HTR-8/SVneo (cell line): ENCODE results near the gene TRPV4.

Source experiments
- DNase-seq: peaks from one replicate; pipeline ENCODE4 v3.0.0; 2011; ENCODE audit warnings: low spot score, mixed read lengths; ENCODE audit not compliant: insufficient read length
- FAIRE-seq: peaks from 2 replicates; lab custom pipeline; 2011; peaks lifted over from hg19 to GRCh38; lab: Jason Lieb, UNC

The TRPV4 gene

DNA sequence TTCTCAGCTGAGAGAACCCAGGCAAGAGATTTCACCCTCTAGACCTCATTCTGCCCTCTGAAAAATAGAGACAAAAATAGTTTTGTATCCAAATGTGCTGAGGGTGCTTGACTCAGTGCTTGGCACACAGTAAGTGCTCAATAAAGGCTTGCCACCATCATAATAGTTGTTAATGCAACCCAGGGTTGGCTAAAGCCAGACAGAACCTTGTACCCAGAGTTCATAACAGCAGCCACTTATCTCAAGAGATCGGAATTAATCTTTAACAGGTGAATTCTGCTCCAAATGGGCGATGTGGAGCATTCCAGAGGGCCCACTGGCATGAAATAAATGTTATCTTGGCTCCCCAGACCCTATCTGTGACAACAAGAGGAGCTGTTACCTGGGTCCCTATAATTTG lies 2.9 kb downstream of the TRPV4 start:
- no peak for DNase-seq
- no peak for FAIRE-seq

DNA sequence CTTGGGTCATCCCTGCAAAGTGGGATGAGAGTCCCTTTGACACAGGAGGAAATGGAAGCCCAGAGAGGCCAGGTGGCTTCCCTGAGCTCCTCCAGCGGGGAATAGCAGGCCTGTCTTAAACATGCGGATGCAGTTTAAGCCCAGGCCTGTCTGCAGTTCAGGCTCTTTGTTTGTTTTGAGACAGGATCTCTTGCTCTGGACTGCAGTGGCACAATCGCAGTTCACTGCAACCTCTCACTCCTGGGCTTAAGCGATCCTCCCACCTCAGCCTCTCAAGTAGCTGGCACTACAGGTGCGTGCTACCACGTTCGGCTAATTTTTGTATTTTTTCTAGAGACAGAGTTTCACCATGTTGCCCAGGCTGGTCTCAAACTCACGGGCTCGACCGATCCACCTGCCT lies 3.5 kb downstream of the TRPV4 start:
- FAIRE-seq: no peak
- no peak for DNase-seq

DNA sequence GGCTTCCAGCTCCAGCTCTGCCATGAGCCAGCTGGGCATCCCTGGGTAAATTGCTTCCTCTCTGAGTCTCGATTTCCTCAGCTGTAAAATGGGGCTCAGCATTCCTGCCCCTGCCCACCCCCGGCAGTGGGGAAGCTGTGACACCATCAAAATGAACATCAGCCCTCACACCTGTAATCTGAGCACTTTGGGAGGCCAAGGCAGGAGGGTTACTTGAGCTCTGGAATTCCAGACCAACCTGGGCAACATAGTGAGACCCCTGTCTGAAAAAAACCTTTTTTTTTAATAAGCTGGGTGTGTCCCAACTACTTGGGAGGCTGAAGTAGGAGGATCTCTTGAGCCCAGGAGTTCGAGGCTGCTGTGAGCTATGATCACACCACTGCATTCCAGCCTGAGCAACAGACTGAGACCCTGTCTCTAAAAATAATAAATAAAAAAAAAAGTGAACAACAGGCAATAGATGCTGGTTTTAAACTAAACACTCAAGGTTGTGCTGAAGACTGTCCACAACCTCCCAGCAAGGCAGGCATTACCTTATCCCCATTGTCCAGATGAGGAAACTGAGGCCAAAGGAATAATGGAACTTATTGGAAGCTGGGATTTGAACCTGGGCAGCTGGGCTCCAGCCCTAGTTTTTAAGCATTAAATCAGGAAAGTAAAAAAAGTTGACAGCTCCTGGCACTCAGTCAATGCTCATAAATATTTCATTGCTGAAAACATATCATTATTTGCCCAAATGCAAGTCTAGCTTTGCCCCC lies 4.3 kb downstream of the TRPV4 start:
- DNase-seq (no peak), FAIRE-seq (no peak)

DNA sequence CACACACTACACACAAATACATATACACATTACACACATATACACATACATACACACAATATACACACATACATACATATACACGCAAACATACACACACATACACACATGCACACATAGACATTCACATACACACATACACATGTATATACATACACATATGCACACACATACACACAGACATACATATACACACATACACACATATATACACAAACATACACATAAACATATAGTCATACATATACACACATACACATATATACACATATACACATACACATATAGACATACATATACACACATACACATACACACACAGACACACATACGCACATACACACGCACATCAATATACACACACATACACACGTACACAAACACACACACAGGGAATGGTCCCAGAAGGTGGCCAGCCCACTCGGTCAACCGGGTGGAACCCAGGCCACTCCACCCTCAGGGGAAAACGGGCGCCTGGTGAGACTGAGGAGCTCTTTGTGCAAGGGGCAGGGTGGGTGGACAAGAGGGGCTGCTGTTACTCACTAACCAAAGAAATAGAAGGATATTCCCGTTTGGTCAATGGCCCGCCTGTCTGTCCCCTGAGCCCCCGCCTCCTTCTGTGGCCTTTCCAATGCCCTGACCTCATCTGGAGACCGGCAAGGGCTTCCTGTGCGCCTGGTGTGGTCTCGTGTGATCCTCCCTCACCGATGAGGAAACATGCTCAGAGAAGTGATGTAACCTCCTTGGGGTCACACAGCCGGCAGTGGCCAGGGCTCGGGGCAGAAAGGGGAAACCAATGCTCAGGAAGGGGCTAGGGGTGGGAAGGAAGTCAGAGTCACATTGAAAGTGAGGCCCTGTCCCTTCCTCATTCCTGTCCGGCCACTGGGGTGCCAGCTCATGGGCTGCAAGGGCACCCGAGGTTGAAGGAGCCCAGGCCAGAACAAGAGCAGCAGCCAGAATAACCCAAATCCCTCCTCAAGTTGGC lies 5.3 kb downstream of the TRPV4 start:
- FAIRE-seq: peak; percentile 97

DNA sequence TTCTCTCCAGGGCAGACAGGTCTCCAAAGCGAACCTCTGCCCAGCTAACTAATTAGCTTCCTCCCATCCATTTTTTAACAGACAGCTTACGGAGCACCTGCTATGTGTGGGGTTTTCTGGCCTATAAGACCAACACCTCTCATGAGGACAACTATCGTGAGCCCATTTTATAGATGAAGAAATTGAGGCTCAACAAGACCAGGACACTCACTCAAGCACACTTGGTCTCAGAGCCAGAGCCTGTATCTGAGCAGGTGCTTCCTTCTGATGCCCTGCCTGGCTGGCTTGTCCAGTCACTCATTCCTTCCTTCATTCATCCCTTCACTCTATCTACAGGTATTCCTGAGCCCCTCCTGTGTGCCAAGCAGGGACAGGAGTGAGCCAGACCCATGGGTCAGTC lies 6.1 kb downstream of the TRPV4 start:
- DNase-seq (no peak), FAIRE-seq (no peak)

More for the DNA sequence above, 5.3 kb downstream of the TRPV4 start:
- DNase-seq: no peak

DNA sequence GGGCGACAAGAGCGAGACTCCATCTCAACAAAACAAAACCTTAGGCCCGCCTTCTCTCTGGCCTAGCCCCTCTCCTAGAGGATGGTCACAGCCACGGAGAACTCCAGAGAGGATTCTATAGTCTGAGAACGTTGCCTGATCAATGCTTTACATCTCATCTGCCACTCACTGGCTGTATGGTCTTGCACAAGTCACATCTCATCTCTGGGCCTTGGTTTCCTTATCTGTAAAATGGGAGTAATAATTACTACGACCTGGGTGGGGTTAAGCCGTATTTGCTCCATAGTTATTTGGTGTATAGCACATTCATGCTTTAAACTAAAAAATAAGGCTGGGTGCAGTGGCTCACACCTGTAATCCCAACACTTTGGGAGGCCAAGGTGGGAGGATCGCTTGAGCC lies 8.5 kb downstream of the TRPV4 start:
- FAIRE-seq: no peak
- no peak for DNase-seq

DNA sequence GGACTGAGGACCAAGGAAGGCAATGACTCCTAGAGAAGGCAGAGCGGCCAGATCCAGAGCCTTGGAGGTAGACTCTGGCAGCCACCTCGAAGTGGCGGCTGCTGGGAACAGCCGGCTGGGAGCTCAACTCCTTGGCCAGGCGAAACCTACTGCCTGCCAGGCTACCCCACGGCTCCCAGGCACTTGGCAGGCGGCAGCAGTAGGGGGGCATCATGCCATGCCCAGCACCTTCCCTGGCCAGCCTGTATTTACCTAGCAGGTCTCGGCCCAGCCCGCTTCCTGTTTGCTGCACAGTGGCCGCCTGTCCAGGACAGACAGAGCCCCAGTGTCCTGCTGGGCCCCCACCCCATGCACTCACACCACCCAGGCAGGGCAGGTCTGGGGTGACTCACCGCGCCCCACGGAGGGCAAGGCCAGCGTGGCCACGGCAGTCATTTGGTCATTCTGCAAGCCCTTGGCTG lies 10.2 kb downstream of the TRPV4 start:
- FAIRE-seq (no peak), DNase-seq (no peak)

DNA sequence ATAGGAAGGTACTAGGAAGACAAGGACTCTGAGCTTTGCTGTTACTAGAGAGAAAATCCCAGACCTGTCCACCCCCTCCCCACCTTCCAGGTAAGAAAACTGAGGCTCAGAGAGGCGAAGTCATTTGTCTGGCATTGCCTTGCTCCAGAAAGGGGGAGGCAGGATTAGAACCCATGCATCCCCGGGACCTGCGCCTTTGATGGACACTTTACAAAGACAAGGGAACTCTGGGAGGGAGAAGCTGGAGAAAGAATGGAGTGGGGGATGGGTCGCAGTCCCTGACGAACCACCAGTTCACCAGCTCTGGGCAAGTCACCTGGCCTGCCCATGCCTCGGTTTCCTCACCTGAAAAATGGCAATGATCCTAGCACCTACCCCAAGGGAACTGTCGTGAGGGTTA lies 10.8 kb downstream of the TRPV4 start:
- DNase-seq (no peak), FAIRE-seq (no peak)

DNA sequence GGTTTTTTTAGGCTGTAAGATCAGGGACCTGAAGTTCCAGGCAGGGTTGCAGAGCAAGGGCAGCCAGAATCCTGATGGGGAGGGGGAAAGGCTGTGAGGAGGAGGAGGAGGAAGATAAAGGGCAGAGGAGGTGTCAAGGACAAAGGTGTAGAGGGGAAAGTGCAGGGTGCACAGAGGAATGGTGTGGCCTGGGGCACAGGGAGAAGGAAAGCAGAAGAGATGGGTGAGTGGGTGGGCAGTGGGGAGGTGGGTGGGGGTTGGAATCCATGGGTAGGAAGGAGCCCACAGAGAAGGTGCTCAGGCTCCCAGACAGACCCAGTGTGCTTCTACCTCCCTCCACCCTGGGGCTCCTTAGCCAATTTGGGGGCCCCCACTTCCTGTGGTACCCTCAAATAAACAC lies 11.2 kb downstream of the TRPV4 start:
- FAIRE-seq (no peak), DNase-seq (no peak)

DNA sequence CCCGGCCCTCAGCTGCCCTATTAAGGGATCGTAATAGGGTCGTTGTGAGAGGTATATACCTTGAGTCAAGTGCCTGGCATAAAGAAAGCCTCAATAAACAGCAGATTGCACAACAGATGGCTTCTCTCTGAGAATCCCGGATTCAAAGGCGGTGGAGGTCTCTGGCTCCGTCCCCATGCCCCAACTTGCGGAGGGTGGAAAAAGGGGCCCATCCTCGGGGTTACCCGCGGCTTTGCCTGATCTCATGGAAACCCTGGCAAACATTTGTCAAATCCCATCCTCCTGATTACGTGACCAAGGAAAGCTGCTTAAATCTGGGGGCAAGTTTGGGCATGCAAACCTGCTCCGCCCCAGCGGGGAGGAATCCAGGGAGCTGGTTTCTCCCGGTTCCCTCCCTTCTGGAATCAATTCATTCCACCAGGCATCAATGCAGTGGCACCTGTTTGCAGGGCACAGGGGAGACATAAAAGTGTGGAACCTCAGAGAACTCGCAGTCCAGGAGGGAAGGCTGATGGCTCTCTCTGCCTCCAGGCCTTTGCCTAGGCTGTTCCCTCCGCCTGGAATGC lies 12.3 kb downstream of the TRPV4 start:
- DNase-seq: peak; percentile 73
- no peak for FAIRE-seq

DNA sequence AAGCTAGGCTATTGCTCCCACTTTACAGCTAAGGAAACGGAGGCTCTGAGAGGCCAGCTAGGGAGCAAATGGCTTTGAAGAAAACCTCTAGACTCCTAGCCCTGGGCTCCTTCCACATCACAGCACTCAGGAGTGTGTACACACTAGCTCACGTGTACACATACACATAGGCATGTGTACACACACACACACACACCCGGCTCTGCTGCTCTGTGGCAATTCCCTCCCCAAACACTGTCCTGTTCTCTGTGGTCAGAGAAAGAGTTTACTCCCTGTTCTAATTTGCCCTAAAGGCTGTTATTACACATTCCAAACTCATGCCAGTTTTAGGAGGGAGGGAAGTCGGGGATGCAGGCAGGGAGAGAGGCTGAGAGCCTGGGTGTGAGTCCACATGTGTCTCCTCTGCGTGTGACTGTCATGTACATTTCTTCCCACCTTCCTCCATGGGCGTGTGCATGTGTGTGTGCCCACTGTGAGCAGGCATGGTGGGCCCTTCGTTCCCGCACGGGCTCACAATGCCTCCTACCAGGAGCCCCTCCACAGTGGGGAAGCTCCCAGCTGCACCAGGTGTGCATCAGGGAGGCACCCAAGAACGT lies 14.2 kb downstream of the TRPV4 start:
- DNase-seq: peak; percentile 65
- FAIRE-seq: peak; percentile 77

DNA sequence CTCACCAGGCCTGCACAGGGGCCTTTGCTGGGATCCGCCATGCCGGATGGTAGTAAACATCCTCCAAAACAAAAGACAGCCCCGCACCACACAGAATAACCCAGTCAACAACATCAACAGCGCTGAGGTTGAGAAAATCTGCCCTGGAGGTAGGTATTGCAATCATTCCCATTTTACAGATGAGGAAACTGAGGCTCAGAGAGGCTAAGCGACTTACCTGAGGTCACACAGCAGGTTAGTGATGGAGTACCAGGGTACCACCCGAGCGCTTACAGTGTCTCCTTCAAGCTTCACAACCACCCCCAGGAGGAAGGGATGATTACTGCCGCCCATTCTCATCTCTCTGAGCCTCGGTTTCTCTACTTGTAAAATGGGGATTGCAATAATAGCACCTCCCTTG lies 14.9 kb downstream of the TRPV4 start:
- no peak for FAIRE-seq
- no peak for DNase-seq

DNA sequence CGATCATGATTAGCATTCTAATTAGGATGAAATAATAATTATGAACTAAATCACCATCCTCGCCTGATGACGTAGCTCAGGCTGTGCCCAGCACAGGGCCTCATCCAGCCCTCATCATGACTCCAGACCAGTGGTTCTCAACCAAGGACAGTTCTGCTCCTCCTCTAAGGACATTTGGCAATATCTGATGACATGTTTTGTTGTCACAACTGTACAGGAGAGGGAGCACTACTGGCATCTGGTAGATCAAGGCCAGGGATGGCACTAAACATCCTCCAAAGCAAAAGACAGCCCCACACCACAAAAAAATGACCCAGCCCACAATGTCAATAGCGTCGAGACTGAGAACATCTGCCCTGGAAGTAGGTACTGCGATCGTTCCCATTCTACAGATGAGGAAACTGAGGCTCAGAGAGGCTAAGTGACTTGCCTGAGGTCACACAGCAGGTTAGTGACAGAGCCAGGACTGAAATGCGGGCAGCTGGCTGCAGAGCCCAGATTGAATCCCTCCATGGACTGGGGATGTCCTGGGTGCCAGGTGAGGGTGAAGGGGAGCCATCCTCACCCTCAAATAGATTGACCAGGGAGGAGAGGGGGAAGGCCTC lies 15.5 kb downstream of the TRPV4 start:
- FAIRE-seq (no peak), DNase-seq (no peak)

DNA sequence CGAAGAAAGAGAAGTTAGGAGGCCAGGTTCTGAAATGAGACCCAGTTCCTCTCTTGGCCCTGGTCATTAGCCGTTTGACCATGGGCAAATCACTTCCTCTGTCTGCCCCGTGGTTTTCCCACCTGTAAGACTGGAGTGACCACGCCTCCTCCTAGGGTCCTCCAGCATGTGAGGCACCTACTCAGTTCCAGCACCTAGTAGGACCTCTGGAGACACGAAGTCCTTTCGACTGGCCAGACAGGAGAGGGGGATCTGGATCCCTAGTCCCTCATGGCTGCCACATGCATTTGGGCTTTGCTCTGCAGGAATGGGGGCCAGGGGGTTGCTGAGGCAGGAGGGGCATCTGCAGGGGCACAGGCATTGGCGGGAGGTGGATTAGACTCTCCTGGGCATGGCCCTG lies 16.3 kb downstream of the TRPV4 start:
- no peak for DNase-seq
- no peak for FAIRE-seq

DNA sequence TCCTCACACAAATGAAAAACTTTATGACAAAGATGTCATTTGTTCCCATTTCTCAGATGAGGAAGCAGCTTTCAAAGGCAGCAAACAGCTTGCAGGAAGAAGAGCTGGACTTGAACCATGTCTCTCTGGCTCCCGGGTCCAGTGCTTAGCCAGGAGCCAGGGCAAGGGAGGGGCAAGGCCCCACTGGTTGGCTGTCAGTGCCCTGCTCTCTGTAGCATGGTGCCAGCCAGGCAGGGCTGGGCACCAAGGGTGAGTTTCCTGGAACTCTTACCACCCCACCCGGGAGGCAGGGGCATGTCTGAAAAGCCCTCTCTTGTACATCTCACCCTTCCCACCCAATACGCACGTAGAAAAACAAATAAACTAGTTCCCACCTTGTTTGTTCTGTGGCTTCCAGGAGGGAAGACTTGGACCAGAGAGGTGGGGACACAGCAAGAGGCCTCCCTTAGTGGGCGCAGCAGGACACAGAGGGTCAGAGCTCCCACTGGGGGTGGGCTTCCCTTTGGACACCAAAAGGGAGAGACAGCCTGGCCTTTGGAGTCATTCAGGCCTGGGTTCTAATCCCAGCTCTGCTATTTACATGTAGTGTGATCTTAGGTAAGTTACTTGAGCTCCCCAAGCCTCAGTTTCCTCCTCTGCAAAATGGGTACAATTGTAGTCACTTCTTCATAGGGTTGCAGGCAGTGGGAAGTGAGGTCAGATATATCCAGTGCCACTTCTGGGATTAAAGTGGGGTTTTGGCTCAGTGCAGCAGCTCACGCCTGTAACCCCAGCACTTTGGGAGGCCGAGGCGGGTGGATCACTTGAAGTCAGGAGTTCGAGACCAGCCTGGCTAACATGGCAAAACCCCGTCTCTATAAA lies 17.2 kb downstream of the TRPV4 start:
- no peak for FAIRE-seq
- no peak for DNase-seq

DNA sequence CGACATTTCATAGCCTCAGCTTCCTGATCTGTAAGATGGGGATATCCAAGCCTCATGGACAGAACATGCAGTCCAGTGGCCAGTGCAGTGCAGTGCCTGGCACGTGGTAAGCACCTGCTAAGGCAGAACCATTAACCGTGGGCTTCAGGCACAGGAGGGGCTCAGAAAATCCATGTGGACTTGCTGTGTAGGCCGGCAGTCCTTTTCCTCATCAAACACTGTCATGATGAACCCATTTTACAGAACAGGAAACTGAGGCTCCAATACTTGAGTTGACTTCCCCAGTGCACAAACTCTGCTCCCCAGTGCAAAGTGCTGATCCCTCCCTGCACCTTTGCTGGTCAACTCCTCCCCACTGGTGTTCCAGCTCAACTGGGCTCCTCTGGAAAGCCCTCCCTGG lies 18.0 kb downstream of the TRPV4 start:
- FAIRE-seq: no peak
- no peak for DNase-seq

DNA sequence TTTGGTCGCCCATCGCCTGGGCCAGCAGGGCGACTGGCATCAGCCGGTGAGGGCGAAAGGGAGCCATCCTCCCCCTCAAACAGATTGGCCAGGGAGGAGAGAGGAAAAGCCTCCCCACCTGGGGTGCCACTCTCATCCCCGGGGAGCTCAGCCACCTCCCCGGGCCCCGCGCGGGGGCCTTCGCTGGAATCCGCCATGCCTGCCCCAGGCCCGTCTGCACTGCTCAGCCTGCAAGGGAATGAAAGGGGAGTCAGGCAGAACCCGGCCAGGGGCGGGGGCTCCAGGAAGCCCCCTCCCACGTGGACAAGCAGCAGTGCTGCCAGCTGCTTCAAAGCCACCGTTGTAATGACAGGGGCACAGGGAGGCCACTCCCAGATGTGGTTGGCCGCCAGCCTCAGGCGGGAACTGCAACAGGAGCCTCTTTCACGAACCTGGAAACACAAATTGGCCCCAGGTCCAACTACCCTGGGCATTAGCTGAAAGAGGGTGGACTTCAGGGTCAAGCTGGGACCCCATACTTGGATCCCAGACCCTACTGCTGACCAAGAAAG lies 18.5 kb downstream of the TRPV4 start:
- FAIRE-seq: no peak
- DNase-seq: no peak

DNA sequence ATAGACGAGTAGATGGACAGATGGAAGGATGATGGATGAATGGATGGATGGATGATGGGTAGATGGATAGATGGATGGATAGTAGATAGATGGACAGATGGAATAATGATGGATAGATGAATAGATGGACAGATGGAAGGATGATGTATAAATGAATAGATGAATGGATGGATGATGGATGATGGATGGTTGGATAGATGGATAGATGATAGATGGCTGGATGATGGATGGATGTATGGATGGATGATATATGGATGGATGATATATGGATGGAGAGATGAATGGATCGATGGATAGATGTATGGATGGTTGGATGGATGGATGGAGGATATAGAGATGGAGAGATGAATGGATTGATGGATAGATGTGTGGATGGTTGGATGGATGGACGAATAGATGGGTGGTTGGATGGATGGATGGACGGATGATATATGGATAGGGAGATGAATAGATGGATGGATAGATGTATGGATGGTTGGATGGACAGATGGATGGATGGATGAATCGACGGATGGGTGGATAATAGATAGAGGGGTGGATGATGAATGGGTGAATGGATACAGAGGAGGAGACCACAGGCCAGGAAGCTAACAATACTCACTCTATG lies 19.3 kb downstream of the TRPV4 start:
- peak; percentile 69 for FAIRE-seq
- DNase-seq: no peak

DNA sequence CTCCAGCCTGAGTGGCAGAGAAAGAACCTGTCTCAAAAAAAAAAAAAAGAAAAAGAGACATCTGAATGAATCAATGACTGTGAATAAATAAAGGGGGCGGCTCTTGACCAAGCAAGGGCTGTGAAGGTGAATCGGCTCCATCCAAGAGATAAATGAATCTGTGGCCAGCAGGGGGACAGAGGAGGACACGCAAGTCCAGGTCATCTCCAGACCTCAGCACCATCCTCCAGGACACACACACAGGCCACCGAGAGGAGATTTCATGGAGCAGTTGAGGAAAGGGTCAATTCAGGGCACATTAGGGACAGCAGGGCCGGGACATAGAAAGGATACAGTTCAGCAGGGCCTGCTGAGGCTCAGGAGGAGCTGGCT lies 21.6 kb downstream of the TRPV4 start:
- FAIRE-seq: no peak
- no peak for DNase-seq
